B cell (primary cell): Measurements from ENCODE around the gene RIMS3. TPM values are rescaled to one million over a fixed set of nuclear protein-coding genes. Genes with fewer than 3 reads are reported as not detected.

Experiments used
- ATAC-seq: fragments of 200-7000 bp; cut with Tn5 transposase; one replicate; pipeline ENCODE4 v1.10.0; 2021; ENCODE audit warnings: low read depth, mild to moderate bottlenecking, moderate number of reproducible peaks, moderate library complexity
- CTCF ChIA-PET: fragments of 350-600 bp; sonication (Branson Sonifier 250); formaldehyde crosslinking; loops from one replicate; lab custom pipeline; 2021; ENCODE audit warnings: antibody characterized with exemption, inconsistent platforms; lab: Charles Lee
- POLR2A ChIA-PET: fragments of 350-600 bp; sonication (Branson Sonifier 250); formaldehyde crosslinking; loops from one replicate; lab custom pipeline; 2021; ENCODE audit warnings: antibody characterized with exemption; lab: Charles Lee
- DNase-seq: peaks from one replicate; pipeline ENCODE4 v3.0.0; 2013
- H2AFZ ChIP-seq: 2 replicates; pipeline ENCODE4 v1.6.1; 2012; ENCODE audit warnings: mild to moderate bottlenecking, low read depth, low read length; ENCODE audit not compliant: insufficient read depth, poor library complexity, severe bottlenecking
- H3K27ac ChIP-seq, 2 donors: 1 replicate in 1 of 2; 2 replicates in 1 of 2; pipeline ENCODE4 v1.5.1; 2012 to 2013; ENCODE audit warnings: low read length in 2 of 2, mild to moderate bottlenecking in 2 of 2, moderate library complexity in 1 of 2
- H3K27me3 ChIP-seq, 4 experiments: fragments of 200-600 bp in 1 of 4; sonication (generic) in 1 of 4; replicated peaks in 1 of 4; 1 replicate in 2 of 4; 2 replicates in 2 of 4; pipeline versions ENCODE4 v1.6.1 to v1.7.0; 2013 to 2016; ENCODE audit warnings: low read length in 3 of 4, mild to moderate bottlenecking in 2 of 4, mixed read lengths in 1 of 4, moderate library complexity in 1 of 4; ENCODE audit not compliant: insufficient read depth in 4 of 4, control insufficient read depth in 3 of 4; ENCODE audit errors: control extremely low read depth in 1 of 4
- H3K36me3 ChIP-seq, 2 experiments: replicated peaks in 1 of 2; 1 replicate in 1 of 2; 2 replicates in 1 of 2; pipeline versions ENCODE4 v1.6.1 to v1.7.1; 2013; ENCODE audit warnings: low read length in 1 of 2; ENCODE audit not compliant: insufficient read depth in 2 of 2, control insufficient read depth in 1 of 2; ENCODE audit errors: control extremely low read depth in 1 of 2, extremely low read depth in 1 of 2
- H3K4me1 ChIP-seq, 2 donors: fragments of 200-600 bp in 1 of 2; sonication (generic) in 1 of 2; 1 replicate in 1 of 2; 2 replicates in 1 of 2; pipeline versions ENCODE4 v1.5.1 to v1.6.1; 2013 to 2017; ENCODE audit warnings: low read length in 2 of 2; ENCODE audit not compliant: control insufficient read depth in 2 of 2, insufficient read depth in 2 of 2
- H3K4me2 ChIP-seq: replicated peaks from 2 replicates; pipeline ENCODE3; 2012; ENCODE audit warnings: mild to moderate bottlenecking, low read depth, low read length; ENCODE audit not compliant: poor library complexity, severe bottlenecking
- H3K4me3 ChIP-seq, 5 experiments: fragments of 200-600 bp in 1 of 5; sonication (generic) in 1 of 5; 1 replicate in 3 of 5; 2 replicates in 2 of 5; pipeline versions ENCODE4 v1.5.1 to v1.7.0; 2011 to 2016; ENCODE audit warnings: low read length in 4 of 5, mild to moderate bottlenecking in 4 of 5, low read depth in 2 of 5, control low read depth in 1 of 5, moderate library complexity in 1 of 5; ENCODE audit not compliant: insufficient read depth in 1 of 5; ENCODE audit errors: control extremely low read depth in 1 of 5, extremely low read depth in 1 of 5
- H3K79me2 ChIP-seq: fragments of 200-600 bp; sonication (generic); one replicate; pipeline ENCODE4 v1.6.0; 2016; ENCODE audit warnings: low read length; ENCODE audit not compliant: control insufficient read depth, insufficient read depth
- H3K9ac ChIP-seq: fragments of 200-600 bp; sonication (generic); 2 replicates; pipeline ENCODE4 v1.6.1; 2017; ENCODE audit warnings: mild to moderate bottlenecking, low read length, moderate library complexity
- H3K9me3 ChIP-seq, 3 donors: one replicate each; pipeline versions ENCODE4 v1.6.1 to v1.7.1; 2013; ENCODE audit warnings: low read length in 2 of 3; ENCODE audit not compliant: control insufficient read depth in 2 of 3, insufficient read depth in 1 of 3; ENCODE audit errors: control extremely low read depth in 1 of 3
- H4K20me1 ChIP-seq: 2 replicates; pipeline ENCODE4 v1.6.0; 2012; ENCODE audit warnings: mild to moderate bottlenecking, low read length; ENCODE audit not compliant: insufficient read depth, control insufficient read depth, poor library complexity, severe bottlenecking
- H3K27ac Mint-ChIP-seq: one replicate; pipeline ENCODE4 v1.8.0; 2021; ENCODE audit warnings: mixed read lengths
- H3K27me3 Mint-ChIP-seq: one replicate; pipeline ENCODE4 v1.8.0; 2021; ENCODE audit warnings: mixed read lengths
- H3K4me1 Mint-ChIP-seq: one replicate; pipeline ENCODE4 v1.8.0; 2021; ENCODE audit warnings: mixed read lengths
- H3K4me3 Mint-ChIP-seq: one replicate; pipeline ENCODE4 v1.8.0; 2021; ENCODE audit warnings: mixed read lengths
- H3K9me3 Mint-ChIP-seq: one replicate; pipeline ENCODE4 v1.8.0; 2022; ENCODE audit warnings: mixed read lengths; ENCODE audit not compliant: insufficient read depth
- CTCF ChIP-seq: fragments of 200-600 bp; IDR thresholded peaks from one replicate; pipeline ENCODE4 v1.8.0; 2022; ENCODE audit warnings: antibody characterized with exemption, mild to moderate bottlenecking
- EZH2 ChIP-seq: IDR thresholded peaks from 2 replicates; pipeline ENCODE4 v1.6.1; 2012; ENCODE audit warnings: borderline replicate concordance, low read depth, mild to moderate bottlenecking, moderate library complexity, low read length; ENCODE audit not compliant: insufficient read depth, poor library complexity, severe bottlenecking
- WGBS: methylation state at CpG from one replicate; pipeline ENCODE4 v1.1.5; 2013; ENCODE audit warnings: missing lambda C conversion rate; ENCODE audit not compliant: insufficient coverage; 5-methylcytosine and 5-hydroxymethylcytosine counted together
- intact Hi-C: fragments of 100-400 bp; cut with micrococcal nuclease; formaldehyde crosslinking; loops from one replicate; pipeline ENCODE4 v1.10.0; 2022
- polyA plus RNA-seq: library from polyadenylated mRNA; depleted of rRNA; stranded (reverse); fragments of >200 nt; gene quantifications from 2 replicates; pipeline ENCODE4 v1.2.3, GENCODE V29; 2012
- total RNA-seq, 2 donors: library from RNA; stranded (reverse); fragments of 120-200 nt in 1 of 2; gene quantifications; 1 replicate in 1 of 2; 2 replicates in 1 of 2; pipeline versions ENCODE4 v1.2.3 to v1.2.4, GENCODE V29; 2013 to 2022

The RIMS3 gene
- total and polyA plus RNA-seq, 2 donors (not counting 1 experiment from before 2014, with no cell fraction given) = 1.1 to 5.4 TPM

GRCh38 chr1:40687059-40687458 is 21.6 kb upstream of the RIMS3 start:
- H3K36me3 ChIP-seq = no peaks in the 10 kb centered on the region
- H2AFZ ChIP-seq = no peak overlapping the region
- H3K4me1 ChIP-seq = peaks cover 6 to 7% of the 10 kb centered on the region in 2 donors
- no peak overlapping the region for H3K4me3 Mint-ChIP-seq
- DNase-seq = no peak
- intact Hi-C loops = no loop called here
- ATAC-seq = no peak
- peaks cover 6% of the 10 kb centered on the region for H3K79me2 ChIP-seq
- no peak overlapping the region for H3K27ac Mint-ChIP-seq
- H3K9ac ChIP-seq = no peak overlapping the region
- H3K9me3 Mint-ChIP-seq = peaks cover 2% of the 10 kb centered on the region
- H3K4me3 ChIP-seq = no peak overlapping the region
- WGBS = 98% methylated on average over 7 of the region's 7 CpGs
- H3K9me3 ChIP-seq = peaks cover 0 to 3% (median 1%) of the 10 kb centered on the region in 3 donors
- POLR2A ChIA-PET = no interaction called here
- H3K27ac ChIP-seq = no peak overlapping the region
- no peaks in the 10 kb centered on the region for H3K27me3 Mint-ChIP-seq
- H4K20me1 ChIP-seq = no peaks in the 10 kb centered on the region
- H3K4me2 ChIP-seq = no peak overlapping the region
- peaks cover 23% of the 10 kb centered on the region for H3K4me1 Mint-ChIP-seq
- TF ChIP-seq CTCF (no peak), EZH2 (no peak)
- CTCF ChIA-PET = interaction anchor here (0.7 kb wide), 1 partner anchor 93 kb away, joined by 5 read pairs; no protein-coding TSS in a partner anchor
- no peaks in the 10 kb centered on the region for H3K27me3 ChIP-seq

- Histone ChIP-seq H2AFZ (no peak overlapping the region), H3K27me3 (no peaks in the 10 kb centered on the region), H3K9me3 (peaks cover 0 to 1% (median 0%) of the 10 kb centered on the region in 3 donors), H3K27ac (no peak overlapping the region), H3K4me1 (no peaks in the 10 kb centered on the region), H3K79me2 (peaks cover 6% of the 10 kb centered on the region), H3K4me3 (no peak overlapping the region), H3K4me2 (no peak overlapping the region), H3K9ac (no peak overlapping the region), H4K20me1 (no peaks in the 10 kb centered on the region), H3K36me3 (no peaks in the 10 kb centered on the region)
- Mint-ChIP-seq H3K9me3 (peaks cover under 1% of the 10 kb centered on the region), H3K4me1 (peaks cover 7% of the 10 kb centered on the region), H3K27ac (no peak overlapping the region), H3K4me3 (no peak overlapping the region), H3K27me3 (no peaks in the 10 kb centered on the region)
- DNase-seq = no peak
- 91% methylated on average over 3 of the region's 3 CpGs for WGBS
- TF ChIP-seq EZH2 (no peak), CTCF (no peak)
- no peak for ATAC-seq
- intact Hi-C loops = no loop called here
- ChIA-PET CTCF (interaction anchor here (1.9 to 2.7 kb wide), 3 partner anchors 10 to 38 kb away, joined by 6 to 11 read pairs (median 6); no protein-coding TSS in a partner anchor), POLR2A (no interaction called here)
These were observed 19.2 kb upstream of the RIMS3 start for GRCh38 chr1:40684669-40685068.
